Lower leg skin (tissue), 4 donors: ENCODE data around the gene UCHL1. TPM values are rescaled to one million over a fixed set of nuclear protein-coding genes. Genes with fewer than 3 reads are reported as not detected.

ENCODE experiments used
- DNase-seq, 2 donors: peaks; one replicate each; pipeline ENCODE4 v3.0.0-alpha.2; 2019; ENCODE audit warnings: low spot score in 2 of 2
- H3K4me3 ChIP-seq: fragments of 200-600 bp; sonication (generic); 2 replicates; pipeline ENCODE4 v1.5.1; 2017; ENCODE audit warnings: mild to moderate bottlenecking, low read depth; ENCODE audit not compliant: poor library complexity, severe bottlenecking
- POLR2A ChIP-seq, 2 donors: fragments of 450-650 bp; IDR thresholded peaks; one replicate each; pipeline ENCODE4 v1.6.1; 2016 to 2017; ENCODE audit warnings: antibody characterized with exemption in 2 of 2, mild to moderate bottlenecking in 1 of 2, moderate library complexity in 1 of 2
- WGBS, 2 donors: methylation state at CpG; one replicate each; pipeline ENCODE4 v1.1.5; 2018; 5-methylcytosine and 5-hydroxymethylcytosine counted together
- intact Hi-C: fragments of 100-400 bp; cut with DNase I; formaldehyde crosslinking; loops from one replicate; pipeline ENCODE4 v1.15.0; 2023; ENCODE audit warnings: low total_unique reads
- total RNA-seq, 4 donors: library from RNA; depleted of rRNA; stranded (reverse); fragments of >200 nt; gene quantifications; one replicate each; pipeline ENCODE4 v1.1.0, GENCODE V29; 2016
- TF ChIP-seq, protein P1 (sequence below), 3 donors: fragments of 450-650 bp; IDR thresholded peaks; one replicate each; pipeline ENCODE4 v1.5.1; 2016; ENCODE audit warnings: antibody characterized with exemption in 3 of 3, mild to moderate bottlenecking in 3 of 3, moderate library complexity in 2 of 3

The UCHL1 gene
- total RNA-seq, 4 donors from 2014 or later: 2.2 to 8.3 (median 5.1) TPM

DNA sequence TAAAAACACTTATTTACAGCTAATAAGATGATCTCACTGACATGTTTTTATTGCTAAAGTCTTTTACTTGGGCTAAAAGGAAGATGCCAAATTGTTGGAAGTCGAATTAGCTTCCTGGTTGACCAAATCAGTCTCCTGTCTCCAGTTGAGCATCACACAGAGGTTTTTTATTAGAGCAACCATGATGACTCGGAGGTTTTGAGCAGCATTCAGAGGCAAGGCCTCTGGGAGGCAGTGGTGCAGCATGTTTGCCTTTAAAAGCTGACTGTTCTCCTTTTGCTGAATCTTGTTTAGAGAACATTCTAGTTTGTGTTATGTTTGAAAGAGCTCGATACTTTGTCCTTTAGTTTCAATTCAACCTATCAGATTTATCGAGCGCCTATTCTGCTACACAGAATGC lies 2.1 kb downstream of the UCHL1 start:
- DNase-seq: no peak
- intact Hi-C loops: no loop called here
- 68 to 77% methylated on average over 5 of the region's 5 CpGs for WGBS, 2 donors
- no peak for TF ChIP-seq POLR2A (IDR thresholded peaks at IDR 0.05)
- TF ChIP-seq, protein P1, sequence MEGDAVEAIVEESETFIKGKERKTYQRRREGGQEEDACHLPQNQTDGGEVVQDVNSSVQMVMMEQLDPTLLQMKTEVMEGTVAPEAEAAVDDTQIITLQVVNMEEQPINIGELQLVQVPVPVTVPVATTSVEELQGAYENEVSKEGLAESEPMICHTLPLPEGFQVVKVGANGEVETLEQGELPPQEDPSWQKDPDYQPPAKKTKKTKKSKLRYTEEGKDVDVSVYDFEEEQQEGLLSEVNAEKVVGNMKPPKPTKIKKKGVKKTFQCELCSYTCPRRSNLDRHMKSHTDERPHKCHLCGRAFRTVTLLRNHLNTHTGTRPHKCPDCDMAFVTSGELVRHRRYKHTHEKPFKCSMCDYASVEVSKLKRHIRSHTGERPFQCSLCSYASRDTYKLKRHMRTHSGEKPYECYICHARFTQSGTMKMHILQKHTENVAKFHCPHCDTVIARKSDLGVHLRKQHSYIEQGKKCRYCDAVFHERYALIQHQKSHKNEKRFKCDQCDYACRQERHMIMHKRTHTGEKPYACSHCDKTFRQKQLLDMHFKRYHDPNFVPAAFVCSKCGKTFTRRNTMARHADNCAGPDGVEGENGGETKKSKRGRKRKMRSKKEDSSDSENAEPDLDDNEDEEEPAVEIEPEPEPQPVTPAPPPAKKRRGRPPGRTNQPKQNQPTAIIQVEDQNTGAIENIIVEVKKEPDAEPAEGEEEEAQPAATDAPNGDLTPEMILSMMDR (IDR thresholded peaks at IDR 0.05): no peak
- no peak overlapping the region for H3K4me3 ChIP-seq

DNA sequence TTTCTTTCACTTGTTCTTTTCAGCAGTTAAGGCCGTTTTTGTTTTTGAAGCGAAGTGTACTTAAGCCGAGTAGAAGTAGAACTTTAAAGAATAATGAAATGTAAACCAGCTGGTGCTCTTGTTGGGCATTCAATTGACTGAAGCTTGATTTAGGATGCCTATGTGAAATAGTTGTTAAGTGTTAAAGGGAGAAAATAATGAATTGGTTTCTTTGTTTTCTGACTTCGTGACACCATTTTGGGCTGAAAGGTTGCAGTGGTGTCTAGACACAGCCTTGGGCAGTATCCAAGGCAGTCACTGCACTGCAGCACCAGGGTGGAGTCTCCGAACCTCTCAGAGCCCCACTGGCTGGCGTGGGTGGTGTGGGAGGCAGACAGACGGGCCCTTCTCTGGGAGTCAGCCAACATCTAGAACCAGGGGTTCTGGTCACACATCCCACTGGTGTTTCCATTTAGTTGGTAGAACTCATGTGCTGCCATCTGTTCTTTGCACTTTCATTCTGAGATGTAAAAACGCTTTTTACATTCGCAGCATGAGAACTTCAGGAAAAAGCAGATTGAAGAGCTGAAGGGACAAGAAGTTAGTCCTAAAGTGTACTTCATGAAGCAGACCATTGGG lies 3.5 kb downstream of the UCHL1 start:
- no peak overlapping the region for H3K4me3 ChIP-seq
- TF ChIP-seq POLR2A (IDR thresholded peaks at IDR 0.05): no peak
- TF ChIP-seq, protein P1 (IDR thresholded peaks at IDR 0.05): no peak
- intact Hi-C loops: no loop called here
- no peak for DNase-seq
- WGBS, 2 donors: 83 to 90% methylated on average over 9 of the region's 9 CpGs

DNA sequence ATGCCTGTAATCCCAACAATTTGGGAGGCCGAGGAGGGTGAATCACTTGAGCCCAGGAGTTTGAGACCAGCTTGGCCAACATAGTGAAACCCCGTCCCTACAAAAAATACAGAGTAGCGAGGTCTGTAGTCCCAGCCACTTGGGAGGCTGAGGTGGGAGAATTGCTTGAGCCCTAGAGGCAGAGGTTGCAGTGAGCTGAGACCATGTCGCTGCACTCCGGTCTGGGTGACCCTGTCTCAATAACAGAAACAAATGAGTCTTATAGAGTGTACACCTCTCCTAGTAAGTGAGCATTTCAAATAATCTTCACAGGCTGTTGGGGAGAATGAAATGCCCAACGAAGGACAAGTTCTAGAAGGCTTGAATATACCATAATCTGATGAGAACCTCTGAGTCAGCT lies 5.5 kb downstream of the UCHL1 start:
- WGBS, 2 donors: 96% methylated on average over 6 of the region's 6 CpGs
- H3K4me3 ChIP-seq: no peak overlapping the region
- intact Hi-C loops: no loop called here

DNA sequence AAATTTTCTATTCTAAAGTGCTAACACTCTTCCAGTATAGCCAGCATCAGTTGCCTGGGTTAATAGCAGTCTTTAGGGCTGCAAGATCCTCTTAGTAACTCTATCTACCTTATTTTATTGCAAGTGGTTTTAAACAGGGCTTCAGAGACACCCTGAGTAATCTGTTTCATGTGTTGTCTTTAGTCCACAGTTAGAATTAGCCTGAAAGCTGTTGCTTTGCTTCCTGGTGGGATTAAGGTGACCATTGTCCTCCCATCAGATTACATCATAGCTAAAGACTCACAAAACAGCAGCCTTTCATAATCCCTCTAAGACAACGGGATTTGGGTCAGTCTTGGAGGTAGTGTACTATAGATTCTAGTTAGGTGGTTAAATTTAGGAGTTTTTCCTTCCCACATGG lies 7.5 kb downstream of the UCHL1 start:
- TF ChIP-seq, protein P1 (IDR thresholded peaks at IDR 0.05): no peak
- TF ChIP-seq POLR2A (IDR thresholded peaks at IDR 0.05): no peak
- WGBS, 2 donors: 74 to 93% methylated on average over 1 of the region's 1 CpG
- H3K4me3 ChIP-seq: no peak overlapping the region
- DNase-seq: no peak
- intact Hi-C loops: no loop called here

More for the DNA sequence above, 5.5 kb downstream of the UCHL1 start:
- no peak for DNase-seq
- TF ChIP-seq, protein P1 (IDR thresholded peaks at IDR 0.05): no peak
- TF ChIP-seq POLR2A (IDR thresholded peaks at IDR 0.05): no peak

DNA sequence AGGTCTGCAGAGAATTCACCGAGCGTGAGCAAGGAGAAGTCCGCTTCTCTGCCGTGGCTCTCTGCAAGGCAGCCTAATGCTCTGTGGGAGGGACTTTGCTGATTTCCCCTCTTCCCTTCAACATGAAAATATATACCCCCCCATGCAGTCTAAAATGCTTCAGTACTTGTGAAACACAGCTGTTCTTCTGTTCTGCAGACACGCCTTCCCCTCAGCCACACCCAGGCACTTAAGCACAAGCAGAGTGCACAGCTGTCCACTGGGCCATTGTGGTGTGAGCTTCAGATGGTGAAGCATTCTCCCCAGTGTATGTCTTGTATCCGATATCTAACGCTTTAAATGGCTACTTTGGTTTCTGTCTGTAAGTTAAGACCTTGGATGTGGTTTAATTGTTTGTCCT lies 11.3 kb downstream of the UCHL1 start:
- H3K4me3 ChIP-seq: no peak overlapping the region
- intact Hi-C loops: no loop called here
- WGBS, 2 donors: 71 to 80% methylated on average over 7 of the region's 7 CpGs
- no peak for DNase-seq
- TF ChIP-seq, protein P1 (IDR thresholded peaks at IDR 0.05): no peak
- no peak for TF ChIP-seq POLR2A (IDR thresholded peaks at IDR 0.05)
